HFF-Myc (cell line): Measurements from ENCODE around the gene CPVL.

Source experiments
- DNase-seq: peaks from one replicate; pipeline ENCODE4 v3.0.0-alpha.2; 2011; ENCODE audit warnings: low read depth; ENCODE audit errors: extremely low read depth
- H3K4me3 ChIP-seq: replicated peaks from 2 replicates; pipeline ENCODE4 v1.5.1; 2011; ENCODE audit warnings: low read depth, mild to moderate bottlenecking, control low read depth, low read length
- TF ChIP-seq, protein P1 (sequence below): IDR thresholded peaks from 2 replicates; pipeline ENCODE4 v1.5.1; 2012; ENCODE audit warnings: mild to moderate bottlenecking, low read depth, low read length, control low read depth; ENCODE audit errors: missing control alignments

CPVL gene

GRCh38 chr7:28981161-28981465 lies 165.2 kb downstream of the CPVL start:
- TF ChIP-seq, protein P1, sequence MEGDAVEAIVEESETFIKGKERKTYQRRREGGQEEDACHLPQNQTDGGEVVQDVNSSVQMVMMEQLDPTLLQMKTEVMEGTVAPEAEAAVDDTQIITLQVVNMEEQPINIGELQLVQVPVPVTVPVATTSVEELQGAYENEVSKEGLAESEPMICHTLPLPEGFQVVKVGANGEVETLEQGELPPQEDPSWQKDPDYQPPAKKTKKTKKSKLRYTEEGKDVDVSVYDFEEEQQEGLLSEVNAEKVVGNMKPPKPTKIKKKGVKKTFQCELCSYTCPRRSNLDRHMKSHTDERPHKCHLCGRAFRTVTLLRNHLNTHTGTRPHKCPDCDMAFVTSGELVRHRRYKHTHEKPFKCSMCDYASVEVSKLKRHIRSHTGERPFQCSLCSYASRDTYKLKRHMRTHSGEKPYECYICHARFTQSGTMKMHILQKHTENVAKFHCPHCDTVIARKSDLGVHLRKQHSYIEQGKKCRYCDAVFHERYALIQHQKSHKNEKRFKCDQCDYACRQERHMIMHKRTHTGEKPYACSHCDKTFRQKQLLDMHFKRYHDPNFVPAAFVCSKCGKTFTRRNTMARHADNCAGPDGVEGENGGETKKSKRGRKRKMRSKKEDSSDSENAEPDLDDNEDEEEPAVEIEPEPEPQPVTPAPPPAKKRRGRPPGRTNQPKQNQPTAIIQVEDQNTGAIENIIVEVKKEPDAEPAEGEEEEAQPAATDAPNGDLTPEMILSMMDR: no peak
- H3K4me3 ChIP-seq: no peak overlapping the region
- no peak for DNase-seq

GRCh38 chr7:28980451-28981160 lies 165.7 kb downstream of the CPVL start:
- no peak for DNase-seq
- TF ChIP-seq, protein P1: no peak
- H3K4me3 ChIP-seq: no peak overlapping the region

DNA sequence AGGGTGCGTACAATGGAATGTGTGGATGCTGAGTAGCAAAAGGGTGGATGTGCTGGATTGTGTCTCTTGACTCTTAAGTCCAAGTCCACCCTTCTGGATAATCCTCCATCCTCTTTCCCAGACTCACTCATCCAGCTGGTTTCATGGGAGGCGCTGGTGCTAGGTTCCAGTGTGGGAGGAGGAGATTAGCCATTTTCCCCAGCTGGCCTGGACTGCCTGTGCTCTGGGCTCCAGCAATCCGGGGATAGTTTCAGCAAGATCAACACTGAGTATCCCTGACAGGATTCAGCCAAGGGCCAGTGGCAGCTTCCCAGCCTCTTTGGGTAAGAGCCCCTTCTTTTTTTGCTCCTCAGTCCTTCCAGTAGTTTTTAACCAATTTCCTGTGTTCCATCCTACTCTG lies 166.6 kb downstream of the CPVL start:
- TF ChIP-seq, protein P1: no peak
- no peak for DNase-seq

DNA sequence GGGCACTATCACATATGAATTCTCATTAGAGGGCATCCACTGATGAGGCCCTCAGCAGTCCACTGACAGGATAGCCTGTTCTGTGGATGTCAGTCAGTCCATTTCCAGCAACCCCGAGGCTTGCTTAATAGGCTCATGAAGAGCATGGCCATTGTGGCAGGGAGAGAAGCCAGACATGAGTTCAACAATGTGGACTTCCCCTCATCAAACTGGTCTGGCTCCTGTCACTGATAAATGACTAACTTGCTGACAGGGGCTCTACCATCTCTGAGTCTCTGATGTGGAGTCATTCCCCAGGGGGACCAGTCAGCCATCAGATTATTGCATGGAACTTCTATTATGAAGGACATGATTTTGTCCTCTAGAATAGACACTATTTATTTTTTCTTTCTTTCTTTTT lies 168.5 kb downstream of the CPVL start:
- DNase-seq: no peak
- no peak overlapping the region for H3K4me3 ChIP-seq
- TF ChIP-seq, protein P1: no peak

More for the DNA sequence above, 166.6 kb downstream of the CPVL start:
- no peak overlapping the region for H3K4me3 ChIP-seq

DNA sequence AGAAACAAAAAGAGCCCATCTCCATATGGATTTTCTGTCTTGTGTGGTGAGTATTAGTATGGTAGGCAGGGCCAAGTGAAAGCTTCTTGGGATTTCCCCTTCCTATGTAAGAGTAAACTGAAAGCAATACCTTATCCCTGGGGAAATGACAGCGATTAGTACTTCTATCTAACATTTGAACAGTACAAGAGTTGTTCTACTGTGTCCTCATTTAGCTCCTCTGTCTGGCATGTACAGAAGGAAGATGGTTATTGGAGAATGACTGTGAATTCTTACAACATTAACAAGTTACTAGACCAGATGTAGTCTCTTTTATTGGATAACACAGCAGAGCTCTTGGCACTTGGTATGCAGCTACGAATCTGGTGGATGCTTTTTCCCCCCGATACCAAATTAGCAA lies 170.3 kb downstream of the CPVL start:
- DNase-seq: no peak
- TF ChIP-seq, protein P1: no peak

DNA sequence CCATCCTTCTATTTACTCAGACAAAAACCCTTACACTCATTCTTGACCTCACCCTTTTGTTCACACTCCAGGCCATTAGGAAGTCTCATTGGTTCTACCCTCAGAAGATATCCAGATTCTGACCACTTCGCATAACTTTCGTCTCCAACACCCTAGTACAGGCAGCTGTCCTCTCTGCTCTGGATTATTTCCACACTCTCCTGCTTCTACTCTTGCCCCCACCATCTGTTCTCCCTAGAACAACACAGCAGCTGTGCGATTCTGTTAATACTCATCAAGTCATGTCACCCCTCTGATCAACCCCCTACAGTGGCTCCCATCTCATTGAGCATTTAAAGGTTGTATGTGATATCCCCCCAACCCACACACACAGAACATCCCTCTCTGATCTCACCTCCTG lies 172.7 kb downstream of the CPVL start:
- TF ChIP-seq, protein P1: no peak
- H3K4me3 ChIP-seq: no peak overlapping the region
- DNase-seq: no peak

More for the DNA sequence above, 170.3 kb downstream of the CPVL start:
- no peak overlapping the region for H3K4me3 ChIP-seq

GRCh38 chr7:28964056-28964455 lies 182.3 kb downstream of the CPVL start:
- DNase-seq: no peak
- TF ChIP-seq, protein P1: no peak
- no peak overlapping the region for H3K4me3 ChIP-seq
